ENCODE data around the gene SNX19.

SNX19 gene

GRCh38 chr11:130842001-130842400 lies 74.3 kb downstream of the SNX19 start:
- no peak for DNase-seq (ENCODE audit: low read depth)

DNA sequence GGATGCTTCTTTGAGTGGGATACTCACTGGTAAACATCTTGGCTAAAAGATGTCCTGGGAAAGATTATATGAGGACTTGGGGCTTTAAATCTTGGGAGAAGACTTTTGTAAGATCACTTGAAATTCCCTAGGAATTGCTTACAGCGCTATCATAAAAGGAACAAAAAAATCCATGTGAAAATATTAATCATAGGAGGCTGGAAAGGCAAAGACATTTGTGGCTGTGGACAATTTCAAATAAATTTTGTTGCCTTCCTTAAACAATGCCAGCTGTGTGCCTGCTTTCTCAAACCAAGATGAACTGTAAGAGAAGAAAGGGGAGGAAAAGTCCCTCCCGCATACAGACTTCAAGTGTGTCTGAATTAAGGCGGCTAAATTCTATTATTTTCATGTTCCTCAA lies 75.6 kb downstream of the SNX19 start:
- DNase-seq (ENCODE audit: low read depth), result peak; percentile 34

- peak; percentile 91 for DNase-seq (ENCODE audit: low read depth)
Observed at GRCh38 chr11:130839981-130840666, 76.2 kb downstream of the SNX19 start.

- DNase-seq (ENCODE audit: low read depth), result no peak
Observed at GRCh38 chr11:130837194-130837593, 79.1 kb downstream of the SNX19 start.

DNA sequence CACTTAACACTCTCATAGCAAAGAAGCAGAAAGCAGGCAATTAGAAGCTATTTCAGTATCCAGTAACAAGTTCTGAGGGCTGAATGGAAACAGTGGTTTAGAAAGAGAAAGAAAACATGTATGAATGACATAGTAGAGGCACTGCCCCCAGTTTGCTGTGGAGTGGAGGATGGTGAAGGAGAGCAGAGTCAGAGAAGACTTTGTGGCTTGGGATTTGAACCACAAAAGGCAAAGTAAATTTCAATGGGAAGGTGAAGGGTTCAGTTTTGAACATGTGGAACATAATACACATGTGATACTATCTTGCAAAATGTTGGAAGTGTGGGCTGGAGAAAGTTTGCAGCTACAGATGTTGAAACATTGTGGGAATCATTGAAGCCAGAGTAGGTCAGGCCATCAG lies 81.4 kb downstream of the SNX19 start:
- DNase-seq (ENCODE audit: low read depth), result peak; percentile 47

GRCh38 chr11:130832566-130833425 lies 83.5 kb downstream of the SNX19 start:
- peak; percentile 87 for DNase-seq (ENCODE audit: low read depth)

DNA sequence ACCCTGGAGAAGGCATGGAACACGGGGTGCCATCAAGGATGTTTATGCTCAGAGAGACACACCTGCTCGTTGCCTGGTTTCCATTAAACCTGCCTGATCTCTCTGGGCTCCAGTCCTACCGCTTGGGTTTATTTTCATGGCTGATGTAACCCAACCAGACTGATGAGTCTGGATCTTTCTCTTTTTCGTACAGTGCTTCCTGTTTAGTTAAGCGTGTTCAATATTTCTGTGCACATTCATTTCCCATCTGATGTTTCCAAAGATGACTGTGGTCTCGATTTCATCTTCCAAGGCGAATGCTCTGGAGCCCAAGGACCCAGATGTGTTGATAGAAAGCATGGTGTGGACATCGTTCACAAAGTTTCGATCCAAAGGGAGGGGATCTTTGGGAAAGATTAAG lies 84.3 kb downstream of the SNX19 start:
- DNase-seq (ENCODE audit: low read depth), result peak; percentile 49

DNA sequence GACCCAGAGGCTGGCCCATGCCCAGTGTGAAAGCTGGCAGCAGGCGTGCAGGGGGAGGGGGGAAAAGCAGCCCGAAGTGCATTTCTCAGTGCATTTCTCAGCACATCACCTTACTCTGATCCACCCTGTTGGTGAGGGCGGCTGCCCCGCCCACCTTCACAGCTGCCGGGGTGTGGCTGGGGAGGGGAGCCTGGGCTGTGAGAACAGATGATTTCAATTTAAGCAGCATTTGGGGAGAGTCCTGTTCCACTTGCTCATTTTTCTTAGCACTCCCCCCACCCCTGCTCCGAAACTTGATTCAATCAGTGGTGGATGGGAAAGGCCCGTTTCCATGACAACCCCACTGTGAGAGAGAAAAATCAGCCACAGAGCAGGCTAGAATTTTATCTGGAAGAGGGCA lies 84.8 kb downstream of the SNX19 start:
- peak; percentile 58 for DNase-seq (ENCODE audit: low read depth)

DNA sequence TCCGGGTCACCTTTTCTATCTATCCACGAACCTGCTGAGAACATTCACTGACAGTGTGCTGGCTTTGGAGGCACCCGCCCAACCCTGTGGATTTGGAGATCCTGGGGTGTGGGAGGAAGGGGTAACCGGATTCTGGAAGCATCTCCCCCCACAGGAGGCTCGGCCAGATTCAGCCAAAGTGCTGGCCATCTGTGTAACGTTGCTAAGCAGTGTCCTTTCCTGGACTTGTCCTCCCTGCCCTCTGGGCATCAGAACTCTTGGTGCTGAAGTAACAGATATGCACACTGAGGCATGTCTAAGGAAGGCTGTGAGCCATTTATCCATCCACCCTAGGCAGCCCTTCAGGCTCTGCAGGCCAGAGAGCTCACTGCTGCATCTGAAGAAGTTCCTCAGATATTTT lies 85.7 kb downstream of the SNX19 start:
- peak; percentile 40 for DNase-seq (ENCODE audit: low read depth)

- DNase-seq (ENCODE audit: low read depth), result peak; percentile 53
Observed at GRCh38 chr11:130829920-130830511, 86.3 kb downstream of the SNX19 start.

- no peak for DNase-seq (ENCODE audit: low read depth)
Observed at GRCh38 chr11:130828741-130829140, 87.5 kb downstream of the SNX19 start.

- DNase-seq (ENCODE audit: low read depth), result peak; percentile 71
Observed at GRCh38 chr11:130827451-130828377, 88.6 kb downstream of the SNX19 start.

DNA sequence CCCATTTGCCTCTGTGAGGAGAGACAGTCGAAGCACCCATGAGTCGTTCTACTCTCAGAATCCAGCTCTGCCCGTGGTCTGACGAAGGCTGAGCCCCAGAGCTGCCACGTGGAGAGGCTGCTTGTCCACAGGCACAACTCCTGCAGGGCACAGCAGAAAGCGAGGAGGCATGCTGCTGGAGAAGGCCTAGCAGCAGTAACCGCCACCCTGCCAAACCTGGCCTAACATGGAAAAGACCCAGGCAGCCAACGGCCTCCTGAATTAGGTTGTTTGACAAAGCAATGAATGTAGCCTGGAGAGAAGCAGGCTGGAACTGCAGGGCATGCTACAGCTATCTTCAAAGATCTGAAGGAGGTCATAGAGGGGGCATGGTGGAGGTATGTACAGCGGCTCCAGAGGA lies 89.7 kb downstream of the SNX19 start:
- DNase-seq (ENCODE audit: low read depth), result no peak

DNA sequence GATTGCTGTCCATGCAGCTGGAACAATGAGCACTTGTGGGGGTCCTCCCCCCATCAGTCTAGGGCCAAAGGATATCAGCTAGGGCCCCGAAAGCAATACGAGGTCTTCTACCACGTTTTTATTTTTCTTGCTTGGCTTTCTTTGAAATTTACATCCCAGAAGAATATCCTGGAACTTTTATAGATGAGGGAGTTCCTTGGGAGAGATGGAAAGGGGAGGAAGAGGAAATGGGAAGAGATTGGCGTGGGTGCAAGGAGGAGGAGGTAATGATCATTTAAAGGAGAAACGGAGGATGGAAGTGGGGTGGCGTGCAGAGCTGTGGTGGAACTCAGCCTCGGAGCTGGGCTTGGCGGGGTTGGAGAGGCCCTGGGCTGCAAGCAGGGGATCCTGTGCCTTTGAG lies 90.3 kb downstream of the SNX19 start:
- DNase-seq (ENCODE audit: low read depth), result no peak

- no peak for DNase-seq (ENCODE audit: low read depth)
Observed at GRCh38 chr11:130825561-130825960, 90.7 kb downstream of the SNX19 start.
